ENCODE results near the gene PFDN1. TPM values are rescaled to one million over a fixed set of nuclear protein-coding genes. Genes with fewer than 3 reads are reported as not detected.

The PFDN1 gene
- total RNA-seq, 1 donor from 2014 or later, result 68.7 TPM

- intact Hi-C loops (cut with DNase I), result no loop called here
- no peak for ATAC-seq (ENCODE audit: poor library complexity)
- DNase-seq, result no peak
Measured at GRCh38 chr5:140309706-140310249, 6.9 kb upstream of the PFDN1 start.

GRCh38 chr5:140305471-140305870 is 2.6 kb upstream of the PFDN1 start:
- intact Hi-C loops (cut with DNase I), result no loop called here
- no peak for DNase-seq
- no peak for ATAC-seq (ENCODE audit: poor library complexity)

DNA sequence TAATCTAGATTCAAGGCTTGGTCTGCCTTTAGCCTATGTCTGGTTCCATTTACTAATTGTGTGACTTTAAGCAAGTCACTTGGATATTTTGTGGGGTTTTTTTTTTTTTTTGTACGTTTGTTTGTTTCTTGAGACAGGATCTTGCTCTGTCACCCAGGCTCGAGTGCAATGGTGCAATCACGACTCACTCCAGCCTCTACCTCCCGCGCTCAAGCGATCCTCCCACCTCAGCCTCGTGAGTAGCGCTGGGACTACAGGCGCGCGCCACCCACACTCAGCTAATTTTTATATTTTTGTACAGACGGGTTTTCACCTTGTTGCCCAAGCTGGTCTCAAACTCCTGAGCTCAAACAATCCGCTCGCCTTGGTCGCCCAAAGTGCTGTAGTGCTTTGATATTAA is 1.1 kb upstream of the PFDN1 start:
- DNase-seq (no peak), ATAC-seq (ENCODE audit: poor library complexity) (no peak)
- intact Hi-C loops (cut with DNase I), result loop anchor here (5.0 kb wide), 1 partner anchor 33 kb away; no protein-coding TSS in a partner anchor

DNA sequence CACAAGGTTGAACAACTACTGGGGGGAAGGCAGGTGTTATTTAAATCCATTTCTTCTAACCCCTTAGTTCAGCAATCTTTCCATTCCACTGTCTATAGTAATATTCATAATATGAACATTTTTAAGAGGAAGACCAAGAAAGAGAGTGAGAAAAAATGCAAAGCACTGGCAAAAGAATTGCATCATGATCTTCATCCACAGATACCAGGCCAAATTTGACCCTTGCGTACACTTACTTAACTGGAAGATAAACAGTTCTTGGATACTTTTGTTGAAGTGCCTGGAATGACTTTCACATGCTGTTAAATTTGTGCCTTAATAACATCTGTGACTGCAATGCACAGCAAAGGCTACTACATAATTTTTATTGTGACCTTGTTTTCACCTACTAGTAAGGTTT is 1.8 kb downstream of the PFDN1 start:
- intact Hi-C loops (cut with DNase I), result loop anchor here (5.0 kb wide), 1 partner anchor 36 kb away; no protein-coding TSS in a partner anchor
- DNase-seq (no peak), ATAC-seq (ENCODE audit: poor library complexity) (no peak)

GRCh38 chr5:140299056-140299455 is 3.8 kb downstream of the PFDN1 start:
- no peak for DNase-seq
- intact Hi-C loops (cut with DNase I), result no loop called here
- ATAC-seq (ENCODE audit: poor library complexity), result no peak

- DNase-seq (no peak), ATAC-seq (ENCODE audit: poor library complexity) (no peak)
- intact Hi-C loops (cut with DNase I), result no loop called here
Measured at GRCh38 chr5:140298183-140298601, 4.7 kb downstream of the PFDN1 start.

DNA sequence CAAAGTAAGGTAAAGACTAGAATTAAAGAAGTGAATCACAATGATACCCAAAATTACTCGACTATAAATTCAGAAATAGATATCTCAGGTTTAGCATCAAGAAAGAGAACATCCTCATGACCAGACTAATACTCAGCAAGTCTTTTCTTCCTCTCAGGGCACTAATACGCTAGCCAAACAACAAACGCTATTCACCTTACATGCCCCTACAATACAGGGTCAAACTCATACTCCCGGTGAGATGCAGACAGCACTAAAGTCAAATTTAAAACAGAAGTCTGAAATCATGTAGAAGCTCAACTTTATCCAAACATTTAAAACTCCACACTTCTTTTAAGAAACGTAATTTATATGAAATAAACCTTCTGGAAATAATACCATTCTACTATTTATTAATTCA is 5.6 kb downstream of the PFDN1 start:
- ATAC-seq (ENCODE audit: poor library complexity), result peak; percentile 51
- intact Hi-C loops (cut with DNase I), result no loop called here
- DNase-seq, result no peak

GRCh38 chr5:140296289-140296688 is 6.6 kb downstream of the PFDN1 start:
- ATAC-seq (ENCODE audit: poor library complexity) (no peak), DNase-seq (no peak)
- intact Hi-C loops (cut with DNase I), result no loop called here

- intact Hi-C loops (cut with DNase I), result no loop called here
- peak; percentile 58 for ATAC-seq (ENCODE audit: poor library complexity)
- DNase-seq, result no peak
Measured at GRCh38 chr5:140295414-140295813, 7.5 kb downstream of the PFDN1 start.

- intact Hi-C loops (cut with DNase I), result no loop called here
- no peak for ATAC-seq (ENCODE audit: poor library complexity)
- DNase-seq, result no peak
Measured at GRCh38 chr5:140294753-140295152, 8.1 kb downstream of the PFDN1 start.

DNA sequence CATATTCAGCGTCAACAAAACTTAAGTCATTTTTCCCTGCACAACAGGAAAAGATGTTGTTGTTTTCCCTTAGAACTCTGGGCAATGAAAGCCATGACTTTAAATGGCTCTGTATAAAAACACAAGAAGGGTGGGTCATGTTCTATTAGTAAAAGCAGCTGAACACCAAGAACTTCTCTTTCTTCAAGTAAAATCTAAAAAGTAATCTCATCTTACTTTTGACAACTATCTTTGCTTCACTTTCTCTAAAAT is 9.1 kb downstream of the PFDN1 start:
- no peak for DNase-seq
- peak; percentile 2 for ATAC-seq (ENCODE audit: poor library complexity)
- intact Hi-C loops (cut with DNase I), result no loop called here

- ATAC-seq (ENCODE audit: poor library complexity), result peak; percentile 48
- intact Hi-C loops (cut with DNase I), result no loop called here
Measured at GRCh38 chr5:140293091-140293848, 9.6 kb downstream of the PFDN1 start.

GRCh38 chr5:140292212-140293036 is 10.5 kb downstream of the PFDN1 start:
- no peak for DNase-seq
- ATAC-seq (ENCODE audit: poor library complexity), result peak; percentile 50
- intact Hi-C loops (cut with DNase I), result no loop called here

More at GRCh38 chr5:140293091-140293848, 9.6 kb downstream of the PFDN1 start:
- DNase-seq, result no peak

GRCh38 chr5:140287801-140288521 is 14.9 kb downstream of the PFDN1 start:
- no peak for DNase-seq
- intact Hi-C loops (cut with DNase I), result no loop called here
- no peak for ATAC-seq (ENCODE audit: poor library complexity)

- intact Hi-C loops (cut with DNase I), result no loop called here
- DNase-seq (no peak), ATAC-seq (ENCODE audit: poor library complexity) (no peak)
Measured at GRCh38 chr5:140286424-140286823, 16.5 kb downstream of the PFDN1 start.

DNA sequence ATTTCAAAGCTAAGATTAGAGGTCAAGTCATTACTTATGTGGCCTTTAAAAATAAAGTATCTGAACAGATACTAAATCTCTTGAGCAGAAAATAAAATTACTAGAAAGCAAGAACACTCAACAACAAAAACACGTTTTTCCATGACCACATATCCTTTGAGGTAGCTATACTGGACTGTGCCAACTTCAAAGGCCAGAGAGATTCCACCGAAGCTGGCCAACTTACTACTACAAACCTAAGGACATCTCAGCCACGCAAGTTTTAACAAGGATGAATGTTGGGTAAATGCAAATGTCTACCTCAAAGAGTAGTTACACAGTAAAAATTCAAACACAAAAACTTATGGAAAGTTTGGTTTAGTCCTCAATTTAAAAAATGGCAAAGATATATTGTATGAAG is 18.9 kb downstream of the PFDN1 start:
- ATAC-seq (ENCODE audit: poor library complexity) (no peak), DNase-seq (no peak)
- intact Hi-C loops (cut with DNase I), result no loop called here

DNA sequence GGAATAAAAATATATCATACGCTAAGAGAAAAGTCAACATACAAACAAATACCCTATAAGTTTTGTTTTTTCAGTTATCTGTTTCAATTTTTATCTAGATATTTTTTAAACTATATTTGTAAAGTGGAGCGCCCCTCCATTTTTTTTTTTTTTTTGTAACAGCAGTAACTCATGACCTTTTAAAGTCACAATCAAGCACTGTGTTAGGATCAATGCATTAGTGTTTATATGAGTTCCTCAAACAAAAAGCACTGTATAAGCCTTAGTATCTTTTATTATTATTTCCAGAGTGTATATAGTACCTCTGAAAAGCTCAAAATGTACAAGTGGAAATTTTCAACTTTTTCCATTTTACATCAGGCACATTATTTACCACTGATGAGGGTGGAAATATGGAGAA is 20.6 kb downstream of the PFDN1 start:
- intact Hi-C loops (cut with DNase I), result no loop called here
- ATAC-seq (ENCODE audit: poor library complexity) (no peak), DNase-seq (no peak)

DNA sequence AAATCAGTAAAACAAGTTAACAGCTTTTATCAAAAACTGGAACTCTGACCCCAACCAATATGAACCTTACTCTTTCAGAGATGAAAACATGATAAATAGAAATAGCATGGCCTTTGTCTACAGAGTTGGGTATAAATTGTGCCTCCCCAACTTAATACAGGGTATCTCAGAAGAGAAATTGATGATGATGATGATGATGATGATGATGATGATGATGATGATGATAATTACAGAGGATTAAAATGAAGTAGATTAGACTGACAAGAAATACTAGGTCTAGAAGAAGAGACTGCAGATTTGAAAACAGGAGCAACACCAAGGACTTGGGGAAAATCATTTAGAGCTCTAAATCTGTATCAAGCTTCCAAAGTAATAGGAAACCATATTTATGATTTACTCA is 27.1 kb downstream of the PFDN1 start:
- DNase-seq (no peak), ATAC-seq (ENCODE audit: poor library complexity) (no peak)
- intact Hi-C loops (cut with DNase I), result no loop called here

GRCh38 chr5:140273401-140273877 is 29.5 kb downstream of the PFDN1 start:
- ATAC-seq (ENCODE audit: poor library complexity) (peak; percentile 71), DNase-seq (no peak)
- intact Hi-C loops (cut with DNase I), result no loop called here

Measured in Right ventricle myocardium superior (tissue), 1 donor.